HCT116 (cell line): ENCODE measurements around the gene TNFRSF21. TPM values are rescaled to one million over a fixed set of nuclear protein-coding genes. Genes with fewer than 3 reads are reported as not detected.

Experiments
- ATAC-seq: fragments of 200-7000 bp; cut with Tn5 transposase; 2 replicates; pipeline ENCODE4 v1.9.1; 2020; ENCODE audit warnings: mild to moderate bottlenecking, moderate library complexity
- BruUV-seq: library from RNA; stranded (reverse); fragments of 400-500 nt; replicated peaks from 2 replicates; lab custom pipeline; 2021; lab: Mats Ljungman, UMichigan
- CTCF ChIA-PET: fragments of 300-600 bp; sonication (Branson Sonifier 250); formaldehyde crosslinking; loops from one replicate; lab custom pipeline; 2021; ENCODE audit warnings: antibody characterized with exemption; lab: Charles Lee
- POLR2A ChIA-PET: fragments of 300-600, 350-600 bp; sonication (Branson Sonifier 250); formaldehyde crosslinking; loops from one replicate; lab custom pipeline; 2021; ENCODE audit warnings: antibody characterized with exemption; lab: Charles Lee
- RAD21 ChIA-PET, 2 experiments: fragments of 300-600 bp; sonication (Branson Sonifier 250); formaldehyde crosslinking; loops; one replicate each; lab custom pipeline; 2023; ENCODE audit warnings: low total read pairs in 2 of 2; ENCODE audit not compliant: uncharacterized antibody in 2 of 2, unreplicated experiment in 2 of 2, low non-redundant PET in 1 of 2; lab: Charles Lee
- DNase-seq: peaks from one replicate; pipeline ENCODE4 v3.0.0-alpha.2; 2010; ENCODE audit warnings: low read depth, low spot score
- H2AFZ ChIP-seq: fragments of 200-600 bp; shearing (Covaris generic), sonication (generic); 2 replicates; pipeline ENCODE4 v1.6.1; 2017; ENCODE audit warnings: low read depth, mixed run types, mixed read lengths, antibody characterized with exemption, low read length; ENCODE audit not compliant: poor library complexity, severe bottlenecking
- H3K27ac ChIP-seq: 2 replicates; pipeline ENCODE4 v1.5.1; 2012; ENCODE audit warnings: low read depth, low read length
- H3K27me3 ChIP-seq: fragments of 200-600 bp; sonication (generic); 2 replicates; pipeline ENCODE4 v1.6.1; 2016; ENCODE audit warnings: mixed run types, low read length, mixed read lengths; ENCODE audit not compliant: insufficient read depth
- H3K36me3 ChIP-seq, 2 experiments: fragments of 200-500 bp in 1 of 2; fragments of 200-600 bp in 1 of 2; sonication (Bioruptor generic) in 1 of 2; sonication (generic) in 1 of 2; 2 replicates each; pipeline versions ENCODE4 v1.5.1 to v1.6.1; 2014 to 2016; ENCODE audit warnings: low read length in 2 of 2, inconsistent platforms in 1 of 2, mixed read lengths in 1 of 2, mixed run types in 1 of 2; ENCODE audit not compliant: insufficient read depth in 2 of 2, control insufficient read depth in 1 of 2
- H3K4me1 ChIP-seq, 2 experiments: fragments of 200-600 bp in 1 of 2; sonication (generic) in 1 of 2; 2 replicates each; pipeline versions ENCODE4 v1.5.1 to v1.6.1; 2012 to 2017; ENCODE audit warnings: low read length in 2 of 2, inconsistent platforms in 1 of 2, mild to moderate bottlenecking in 1 of 2, mixed read lengths in 1 of 2, mixed run types in 1 of 2, moderate library complexity in 1 of 2; ENCODE audit not compliant: insufficient read depth in 2 of 2, control insufficient read depth in 1 of 2
- H3K4me2 ChIP-seq: fragments of 200-600 bp; sonication (generic); 2 replicates; pipeline ENCODE4 v1.6.1; 2017; ENCODE audit warnings: mixed run types, low read length, mixed read lengths
- H3K4me3 ChIP-seq, 2 experiments: fragments of 200-600 bp in 1 of 2; sonication (generic) in 1 of 2; replicated peaks in 1 of 2; 2 replicates each; pipeline ENCODE4 v1.5.1; 2011 to 2016; ENCODE audit warnings: low read length in 2 of 2, control low read depth in 1 of 2, low read depth in 1 of 2, mild to moderate bottlenecking in 1 of 2, mixed read lengths in 1 of 2, mixed run types in 1 of 2
- H3K79me2 ChIP-seq: fragments of 200-600 bp; sonication (generic); 2 replicates; pipeline ENCODE4 v1.6.1; 2017; ENCODE audit warnings: mild to moderate bottlenecking, mixed run types, low read length, moderate library complexity, mixed read lengths; ENCODE audit not compliant: insufficient read depth
- H3K9ac ChIP-seq: fragments of 200-600 bp; sonication (generic); 2 replicates; pipeline ENCODE4 v1.6.1; 2016; ENCODE audit warnings: low read length, mixed read lengths
- H3K9me2 ChIP-seq: fragments of 200-600 bp; sonication (generic), shearing (Covaris generic); 2 replicates; pipeline ENCODE4 v1.6.1; 2017; ENCODE audit warnings: mixed run types, mild to moderate bottlenecking, moderate library complexity; ENCODE audit not compliant: insufficient read depth
- H3K9me3 ChIP-seq, 2 experiments: fragments of 200-500 bp in 1 of 2; fragments of 200-600 bp in 1 of 2; sonication (Bioruptor generic) in 1 of 2; sonication (generic) in 1 of 2; 2 replicates each; pipeline ENCODE4 v1.6.1; 2014 to 2017; ENCODE audit warnings: low read length in 2 of 2, mixed read lengths in 2 of 2, inconsistent platforms in 1 of 2, low read depth in 1 of 2, mild to moderate bottlenecking in 1 of 2, mixed run types in 1 of 2, moderate library complexity in 1 of 2; ENCODE audit not compliant: control insufficient read depth in 1 of 2, insufficient read depth in 1 of 2
- H4K20me1 ChIP-seq: fragments of 200-600 bp; sonication (generic), shearing (Covaris generic); 2 replicates; pipeline ENCODE4 v1.6.1; 2017; ENCODE audit warnings: mixed run types, mild to moderate bottlenecking, moderate library complexity; ENCODE audit not compliant: insufficient read depth
- CBX3 ChIP-seq: IDR thresholded peaks from 2 replicates; pipeline ENCODE4 v1.6.1; 2012; ENCODE audit warnings: low read depth
- CEBPB ChIP-seq: IDR thresholded peaks from 2 replicates; pipeline ENCODE4 v1.6.1; 2012; ENCODE audit warnings: low read depth
- CTCF ChIP-seq, 3 experiments: fragments of 200-600 bp in 1 of 3; sonication (generic) in 1 of 3; IDR thresholded peaks in 2 of 3; conservative IDR thresholded peaks in 1 of 3; 2 replicates each; pipeline ENCODE4 v1.5.1; 2012 to 2017; ENCODE audit warnings: low read depth in 2 of 3, low read length in 2 of 3, antibody characterized with exemption in 1 of 3, borderline replicate concordance in 1 of 3, control low read depth in 1 of 3, mild to moderate bottlenecking in 1 of 3, mixed read lengths in 1 of 3, mixed run types in 1 of 3, moderate library complexity in 1 of 3; ENCODE audit not compliant: insufficient read depth in 1 of 3
- EGR1 ChIP-seq: IDR thresholded peaks from 2 replicates; pipeline ENCODE4 v1.6.1; 2012; ENCODE audit warnings: low read depth
- ELF1 ChIP-seq: IDR thresholded peaks from 2 replicates; pipeline ENCODE4 v1.6.1; 2012; ENCODE audit warnings: low read depth, borderline replicate concordance
- EZH2 ChIP-seq: fragments of 200-600 bp; sonication (generic); IDR thresholded peaks from 2 replicates; pipeline ENCODE4 v1.6.1; 2017; ENCODE audit warnings: antibody characterized with exemption, mixed run types
- EZH2phosphoT487 ChIP-seq: fragments of 200-600 bp; IDR thresholded peaks from 2 replicates; pipeline ENCODE4 v1.6.1; 2018; ENCODE audit warnings: antibody characterized with exemption, borderline replicate concordance
- FOSL1 ChIP-seq: IDR thresholded peaks from 2 replicates; pipeline ENCODE4 v1.6.1; 2012; ENCODE audit warnings: low read depth
- JUND ChIP-seq: IDR thresholded peaks from 2 replicates; pipeline ENCODE4 v1.6.1; 2012
- MAX ChIP-seq: IDR thresholded peaks from 2 replicates; pipeline ENCODE4 v1.6.1; 2012
- RAD21 ChIP-seq: IDR thresholded peaks from 2 replicates; pipeline ENCODE4 v1.6.1; 2012; ENCODE audit warnings: low read depth, mild to moderate bottlenecking
- REST ChIP-seq: IDR thresholded peaks from 2 replicates; pipeline ENCODE4 v1.6.1; 2012; ENCODE audit warnings: low read depth
- SIN3A ChIP-seq: IDR thresholded peaks from 2 replicates; pipeline ENCODE4 v1.6.1; 2012; ENCODE audit warnings: low read depth
- SP1 ChIP-seq: IDR thresholded peaks from 2 replicates; pipeline ENCODE4 v1.6.1; 2012; ENCODE audit warnings: low read depth
- TCF7L2 ChIP-seq: IDR thresholded peaks from 2 replicates; pipeline ENCODE4 v1.7.0; 2011; ENCODE audit warnings: borderline replicate concordance, inconsistent platforms; ENCODE audit not compliant: insufficient read depth, insufficient read length; ENCODE audit errors: extremely low read depth
- ZFX ChIP-seq: fragments of 450-650 bp; IDR thresholded peaks from 2 replicates; pipeline ENCODE4 v1.6.1; 2017
- ZNF274 ChIP-seq: fragments of 200-500 bp; sonication (Bioruptor generic); IDR thresholded peaks from 2 replicates; pipeline ENCODE4 v1.6.1; 2014; ENCODE audit warnings: mild to moderate bottlenecking, low read depth, low read length, inconsistent platforms
- intact Hi-C: fragments of 100-400 bp; cut with micrococcal nuclease; formaldehyde crosslinking; loops from 2 replicates; pipeline ENCODE4 v1.10.0; 2022
- total RNA-seq: library from RNA; stranded (reverse); gene quantifications from one replicate; pipeline ENCODE4 v1.2.1, GENCODE V29; 2021; ENCODE audit not compliant: unreplicated experiment
- TF ChIP-seq, protein P1 (sequence below): IDR thresholded peaks from 2 replicates; pipeline ENCODE4 v1.6.1; 2011; ENCODE audit warnings: mild to moderate bottlenecking, low read length, moderate library complexity; ENCODE audit not compliant: insufficient replicate concordance; ENCODE audit errors: extremely low read depth
- TF ChIP-seq, protein P2 (sequence below): IDR thresholded peaks from 2 replicates; pipeline ENCODE4 v1.6.1; 2012

TNFRSF21 gene
- total RNA-seq, 1 experiment from 2014 or later, result 48.3 TPM

- Histone ChIP-seq H4K20me1 (no peaks in the 10 kb centered on the region; the same call in 1 of the 2 replicates), H3K4me3 (no peak overlapping the region), H3K9me3 (no peaks in the 10 kb centered on the region), H3K4me2 (no peak overlapping the region), H3K9me2 (no peaks in the 10 kb centered on the region), H3K79me2 (peaks cover 22% of the 10 kb centered on the region; the same call in 1 of the 2 replicates), H3K27ac (no peak overlapping the region), H2AFZ (no peak overlapping the region), H3K9ac (no peak overlapping the region), H3K4me1 (no peaks in the 10 kb centered on the region), H3K36me3 (peaks cover 3 to 11% of the 10 kb centered on the region in 2 experiments; a peak in 3 of 4 replicates), H3K27me3 (no peaks in the 10 kb centered on the region)
- TF ChIP-seq CEBPB (no peak), EGR1 (no peak), CTCF (IDR thresholded peaks at IDR 0.05 in 2 of 3, conservative IDR thresholded peaks at IDR 0.05 in 1 of 3; ENCODE audit: borderline replicate concordance in 1 of 3, insufficient read depth in 1 of 3, low read depth in 2 of 3, low read length in 2 of 3) (no peak), TCF7L2 (no peak), EZH2phosphoT487 (no peak), ZNF274 (no peak), ZFX (no peak), REST (no peak), EZH2 (no peak), MAX (no peak), CBX3 (no peak), FOSL1 (no peak), ELF1 (no peak), RAD21 (no peak), SP1 (no peak), SIN3A (no peak), JUND (no peak)
- TF ChIP-seq, protein P1, sequence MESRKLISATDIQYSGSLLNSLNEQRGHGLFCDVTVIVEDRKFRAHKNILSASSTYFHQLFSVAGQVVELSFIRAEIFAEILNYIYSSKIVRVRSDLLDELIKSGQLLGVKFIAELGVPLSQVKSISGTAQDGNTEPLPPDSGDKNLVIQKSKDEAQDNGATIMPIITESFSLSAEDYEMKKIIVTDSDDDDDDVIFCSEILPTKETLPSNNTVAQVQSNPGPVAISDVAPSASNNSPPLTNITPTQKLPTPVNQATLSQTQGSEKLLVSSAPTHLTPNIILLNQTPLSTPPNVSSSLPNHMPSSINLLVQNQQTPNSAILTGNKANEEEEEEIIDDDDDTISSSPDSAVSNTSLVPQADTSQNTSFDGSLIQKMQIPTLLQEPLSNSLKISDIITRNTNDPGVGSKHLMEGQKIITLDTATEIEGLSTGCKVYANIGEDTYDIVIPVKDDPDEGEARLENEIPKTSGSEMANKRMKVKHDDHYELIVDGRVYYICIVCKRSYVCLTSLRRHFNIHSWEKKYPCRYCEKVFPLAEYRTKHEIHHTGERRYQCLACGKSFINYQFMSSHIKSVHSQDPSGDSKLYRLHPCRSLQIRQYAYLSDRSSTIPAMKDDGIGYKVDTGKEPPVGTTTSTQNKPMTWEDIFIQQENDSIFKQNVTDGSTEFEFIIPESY, result no peak
- TF ChIP-seq, protein P2, sequence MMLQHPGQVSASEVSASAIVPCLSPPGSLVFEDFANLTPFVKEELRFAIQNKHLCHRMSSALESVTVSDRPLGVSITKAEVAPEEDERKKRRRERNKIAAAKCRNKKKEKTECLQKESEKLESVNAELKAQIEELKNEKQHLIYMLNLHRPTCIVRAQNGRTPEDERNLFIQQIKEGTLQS, result no peak
- CTCF ChIA-PET, result no interaction called here
- BruUV-seq, result no TSS peak
- ATAC-seq, result no peak
- RAD21 ChIA-PET, result no interaction called here
- intact Hi-C loops, result no loop called here
- POLR2A ChIA-PET, result interaction anchor here (0.7 kb wide), 1 partner anchor 11 kb away, joined by 3 read pairs; no protein-coding TSS in a partner anchor
- DNase-seq, result no peak
Observed at GRCh38 chr6:47253136-47253535, 56.6 kb downstream of the TNFRSF21 start.
